ENCODE results near the gene METRN.

The METRN gene

GRCh38 chr16:732332-732731 lies 17.4 kb downstream of the METRN start:
- Histone ChIP-seq H3K4me3 (ENCODE audit: low read length) (no peak overlapping the region), H3K27ac (ENCODE audit: low read length) (no peak overlapping the region), H3K27me3 (ENCODE audit: control insufficient read depth, insufficient read depth, low read length) (peaks cover 4% of the 10 kb centered on the region), H3K9ac (ENCODE audit: low read length) (no peak overlapping the region), H3K9me3 (ENCODE audit: control insufficient read depth, low read depth, low read length) (no peaks in the 10 kb centered on the region), H3K4me1 (ENCODE audit: control insufficient read depth, low read depth, low read length) (no peaks in the 10 kb centered on the region), H3K36me3 (ENCODE audit: control insufficient read depth, low read depth, low read length) (peaks cover 5% of the 10 kb centered on the region)

- no peaks in the 10 kb centered on the region for H3K4me1 ChIP-seq (ENCODE audit: control insufficient read depth, low read depth, low read length)
- H3K27me3 ChIP-seq (ENCODE audit: control insufficient read depth, insufficient read depth, low read length), result no peaks in the 10 kb centered on the region
- no peaks in the 10 kb centered on the region for H3K9me3 ChIP-seq (ENCODE audit: control insufficient read depth, low read depth, low read length)
- no peak overlapping the region for H3K4me3 ChIP-seq (ENCODE audit: low read length)
- H3K27ac ChIP-seq (ENCODE audit: low read length), result no peak overlapping the region
- H3K9ac ChIP-seq (ENCODE audit: low read length), result no peak overlapping the region
- peaks cover 5% of the 10 kb centered on the region for H3K36me3 ChIP-seq (ENCODE audit: control insufficient read depth, low read depth, low read length)
Observed at GRCh38 chr16:732936-733335, 18.0 kb downstream of the METRN start.

GRCh38 chr16:733382-734207 lies 18.7 kb downstream of the METRN start:
- H3K27me3 ChIP-seq (ENCODE audit: control insufficient read depth, insufficient read depth, low read length), result no peaks in the 10 kb centered on the region
- H3K9ac ChIP-seq (ENCODE audit: low read length), result no peak overlapping the region
- H3K27ac ChIP-seq (ENCODE audit: low read length), result no peak overlapping the region
- peaks cover 5% of the 10 kb centered on the region for H3K36me3 ChIP-seq (ENCODE audit: control insufficient read depth, low read depth, low read length)
- no peaks in the 10 kb centered on the region for H3K9me3 ChIP-seq (ENCODE audit: control insufficient read depth, low read depth, low read length)
- H3K4me1 ChIP-seq (ENCODE audit: control insufficient read depth, low read depth, low read length), result no peaks in the 10 kb centered on the region
- H3K4me3 ChIP-seq (ENCODE audit: low read length), result no peak overlapping the region

GRCh38 chr16:734208-734980 lies 19.5 kb downstream of the METRN start:
- Histone ChIP-seq H3K36me3 (ENCODE audit: control insufficient read depth, low read depth, low read length) (peaks cover 5% of the 10 kb centered on the region), H3K4me3 (ENCODE audit: low read length) (no peak overlapping the region), H3K27me3 (ENCODE audit: control insufficient read depth, insufficient read depth, low read length) (no peaks in the 10 kb centered on the region), H3K9me3 (ENCODE audit: control insufficient read depth, low read depth, low read length) (no peaks in the 10 kb centered on the region), H3K27ac (ENCODE audit: low read length) (no peak overlapping the region), H3K4me1 (ENCODE audit: control insufficient read depth, low read depth, low read length) (no peaks in the 10 kb centered on the region), H3K9ac (ENCODE audit: low read length) (no peak overlapping the region)

GRCh38 chr16:734981-735881 lies 20.3 kb downstream of the METRN start:
- Histone ChIP-seq H3K9me3 (ENCODE audit: control insufficient read depth, low read depth, low read length) (no peaks in the 10 kb centered on the region), H3K4me1 (ENCODE audit: control insufficient read depth, low read depth, low read length) (no peaks in the 10 kb centered on the region), H3K27ac (ENCODE audit: low read length) (no peak overlapping the region), H3K9ac (ENCODE audit: low read length) (no peak overlapping the region), H3K36me3 (ENCODE audit: control insufficient read depth, low read depth, low read length) (peaks cover 5% of the 10 kb centered on the region), H3K4me3 (ENCODE audit: low read length) (no peak overlapping the region), H3K27me3 (ENCODE audit: control insufficient read depth, insufficient read depth, low read length) (no peaks in the 10 kb centered on the region)

- Histone ChIP-seq H3K4me3 (ENCODE audit: low read length) (no peak overlapping the region), H3K27ac (ENCODE audit: low read length) (no peak overlapping the region), H3K4me1 (ENCODE audit: control insufficient read depth, low read depth, low read length) (no peaks in the 10 kb centered on the region), H3K36me3 (ENCODE audit: control insufficient read depth, low read depth, low read length) (peaks cover 5% of the 10 kb centered on the region), H3K27me3 (ENCODE audit: control insufficient read depth, insufficient read depth, low read length) (no peaks in the 10 kb centered on the region), H3K9ac (ENCODE audit: low read length) (no peak overlapping the region), H3K9me3 (ENCODE audit: control insufficient read depth, low read depth, low read length) (no peaks in the 10 kb centered on the region)
Observed at GRCh38 chr16:735982-736453, 21.1 kb downstream of the METRN start.

GRCh38 chr16:736936-737481 lies 22.1 kb downstream of the METRN start:
- Histone ChIP-seq H3K4me1 (ENCODE audit: control insufficient read depth, low read depth, low read length) (no peaks in the 10 kb centered on the region), H3K9me3 (ENCODE audit: control insufficient read depth, low read depth, low read length) (no peaks in the 10 kb centered on the region), H3K9ac (ENCODE audit: low read length) (no peak overlapping the region), H3K4me3 (ENCODE audit: low read length) (no peak overlapping the region), H3K36me3 (ENCODE audit: control insufficient read depth, low read depth, low read length) (peaks cover 5% of the 10 kb centered on the region), H3K27me3 (ENCODE audit: control insufficient read depth, insufficient read depth, low read length) (no peaks in the 10 kb centered on the region), H3K27ac (ENCODE audit: low read length) (no peak overlapping the region)

- Histone ChIP-seq H3K4me1 (ENCODE audit: control insufficient read depth, low read depth, low read length) (no peaks in the 10 kb centered on the region), H3K9ac (ENCODE audit: low read length) (peak overlapping the region; percentile 62), H3K27ac (ENCODE audit: low read length) (no peak overlapping the region), H3K36me3 (ENCODE audit: control insufficient read depth, low read depth, low read length) (peaks cover 5% of the 10 kb centered on the region), H3K4me3 (ENCODE audit: low read length) (peak overlapping the region; percentile 75), H3K9me3 (ENCODE audit: control insufficient read depth, low read depth, low read length) (no peaks in the 10 kb centered on the region), H3K27me3 (ENCODE audit: control insufficient read depth, insufficient read depth, low read length) (no peaks in the 10 kb centered on the region)
Observed at GRCh38 chr16:739560-740458, 24.9 kb downstream of the METRN start.

GRCh38 chr16:740459-740763 lies 25.5 kb downstream of the METRN start:
- Histone ChIP-seq H3K27ac (ENCODE audit: low read length) (no peak overlapping the region), H3K4me3 (ENCODE audit: low read length) (peak overlapping the region; percentile 75), H3K9ac (ENCODE audit: low read length) (peak overlapping the region; percentile 62), H3K4me1 (ENCODE audit: control insufficient read depth, low read depth, low read length) (no peaks in the 10 kb centered on the region), H3K27me3 (ENCODE audit: control insufficient read depth, insufficient read depth, low read length) (no peaks in the 10 kb centered on the region), H3K36me3 (ENCODE audit: control insufficient read depth, low read depth, low read length) (peaks cover 5% of the 10 kb centered on the region), H3K9me3 (ENCODE audit: control insufficient read depth, low read depth, low read length) (no peaks in the 10 kb centered on the region)

- no peaks in the 10 kb centered on the region for H3K27me3 ChIP-seq (ENCODE audit: control insufficient read depth, insufficient read depth, low read length)
- no peaks in the 10 kb centered on the region for H3K9me3 ChIP-seq (ENCODE audit: control insufficient read depth, low read depth, low read length)
- peak within 1 kb of the TSS; percentile 75 for H3K27ac ChIP-seq (ENCODE audit: low read length)
- peaks cover 3% of the 10 kb centered on the region for H3K36me3 ChIP-seq (ENCODE audit: control insufficient read depth, low read depth, low read length)
- H3K9ac ChIP-seq (ENCODE audit: low read length), result peak within 1 kb of the TSS; percentile 83
- H3K4me3 ChIP-seq (ENCODE audit: low read length), result peak within 1 kb of the TSS; percentile 75
- no peaks in the 10 kb centered on the region for H3K4me1 ChIP-seq (ENCODE audit: control insufficient read depth, low read depth, low read length)
Observed at GRCh38 chr16:740764-741505, 26.0 kb downstream of the METRN start, which contains the start of gene CIAO3. Gene CIAO3 (minus strand): TSS chr16:740997. CDS start chr16:740985, 12 bp downstream.

Data from iPS-18a (cell line).